Left forelimb (tissue), 1 donor: ENCODE results near the gene CLDN3.
"Not testable (repeated sequence)": the region's sequence is repeated elsewhere in the genome, so short reads cannot be mapped to it uniquely, and the experiment has no call there.

ENCODE experiments used
- DNase-seq: peaks from one replicate; pipeline ENCODE4 v3.0.0-alpha.2; 2018; ENCODE audit warnings: low spot score

CLDN3 gene

DNA sequence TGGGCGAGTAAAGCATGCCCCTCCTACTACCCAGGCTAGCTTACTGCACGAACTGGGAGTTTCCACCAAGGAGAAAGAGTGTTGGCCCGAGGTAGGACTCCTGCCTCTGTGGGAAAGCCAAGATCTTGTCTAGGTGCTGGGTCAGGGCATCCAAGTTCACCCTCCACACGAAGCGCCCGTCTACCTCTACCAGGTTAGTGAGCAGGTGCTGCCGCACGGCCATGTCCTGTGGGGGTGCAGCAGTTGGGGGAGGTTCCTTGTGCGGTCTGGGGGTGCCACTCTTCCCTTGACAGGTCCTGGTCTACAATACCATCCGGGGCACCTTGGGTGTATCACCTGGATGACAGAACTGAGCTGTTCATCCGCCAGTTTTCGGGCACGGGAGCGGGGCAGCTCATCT, 33.2 kb downstream of the CLDN3 start:
- DNase-seq = no peak

DNA sequence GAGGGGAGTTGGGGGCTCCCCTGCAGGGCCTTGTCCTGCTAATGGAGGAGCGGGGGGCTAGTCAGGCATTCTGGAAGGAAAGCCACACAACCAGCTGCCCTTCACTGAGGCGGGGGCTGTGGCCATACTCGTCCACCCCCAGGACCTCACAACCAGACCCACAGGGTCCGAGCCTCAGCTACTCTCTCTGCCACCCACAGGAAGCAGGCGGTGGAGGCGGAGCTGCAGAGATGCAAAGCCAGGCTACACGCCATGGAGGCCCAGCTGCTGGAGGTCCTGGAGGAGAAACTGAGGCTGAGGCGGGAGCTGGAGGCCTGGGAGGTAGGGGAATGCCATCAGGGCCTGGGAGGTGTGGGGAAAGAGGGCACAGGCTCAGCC, 34.6 kb downstream of the CLDN3 start:
- DNase-seq = no peak

DNA sequence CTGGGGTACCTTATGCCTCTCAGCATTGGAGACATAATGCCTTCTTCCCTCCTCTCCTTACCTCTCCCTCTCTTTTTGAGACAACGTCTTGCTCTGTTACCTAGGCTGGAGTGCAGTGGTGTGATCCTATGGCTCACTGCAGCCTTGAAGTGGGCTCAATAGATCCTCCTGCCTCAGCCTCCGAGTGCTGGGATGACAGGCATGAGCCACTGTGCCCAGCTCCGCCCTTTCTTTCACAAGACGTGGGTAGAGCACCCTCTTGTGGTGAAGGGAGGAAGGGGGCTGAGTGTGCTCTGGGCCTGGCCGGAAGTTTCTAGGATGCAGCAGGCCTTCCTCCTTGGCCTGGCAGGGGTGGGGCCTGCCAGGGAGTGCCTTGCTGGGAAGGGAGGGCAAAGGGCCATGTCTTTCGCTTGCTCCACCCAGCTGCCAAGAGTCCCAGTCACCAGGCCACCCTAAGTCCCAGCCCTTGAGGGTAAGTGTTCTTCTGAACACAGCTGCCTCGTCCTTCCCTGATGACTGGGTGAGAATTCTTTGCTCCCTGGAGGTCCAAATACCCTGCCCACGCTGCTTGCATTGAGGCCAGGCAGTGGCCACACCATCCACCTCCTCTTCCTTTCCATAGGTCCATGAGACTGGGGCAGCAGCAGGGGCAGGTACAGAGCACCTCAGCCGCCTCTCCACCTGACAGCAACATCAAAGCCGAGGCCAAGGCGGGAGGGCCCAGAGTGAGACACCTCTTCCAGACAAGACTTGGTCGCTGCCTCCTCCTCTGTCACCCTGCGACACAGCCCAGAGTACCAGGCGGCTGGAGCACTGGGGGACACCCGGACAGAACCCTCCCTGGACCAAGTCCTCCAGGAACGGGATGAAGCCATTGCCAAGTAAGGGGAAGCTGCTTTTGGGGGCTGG, 35.2 kb downstream of the CLDN3 start:
- no peak for DNase-seq

DNA sequence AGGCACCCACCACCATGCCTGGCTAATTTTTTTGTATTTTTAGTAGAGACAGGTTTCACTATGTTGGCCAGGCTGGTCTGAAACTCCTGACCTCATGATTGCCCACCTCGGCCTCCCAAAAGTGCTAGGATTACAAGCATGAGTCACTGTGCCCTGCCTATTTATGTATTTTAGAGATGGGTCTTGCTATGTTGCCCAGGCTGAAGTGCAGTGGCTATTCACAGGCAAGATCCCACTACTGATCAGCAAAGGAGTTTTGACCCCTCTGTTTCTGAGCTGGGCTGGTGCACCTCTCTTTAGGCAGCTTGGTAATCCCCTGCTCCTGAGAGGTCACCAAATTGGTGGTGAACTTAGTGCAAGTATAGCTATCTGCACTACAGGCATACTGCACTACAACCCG, 37.7 kb downstream of the CLDN3 start:
- no peak for DNase-seq

DNA sequence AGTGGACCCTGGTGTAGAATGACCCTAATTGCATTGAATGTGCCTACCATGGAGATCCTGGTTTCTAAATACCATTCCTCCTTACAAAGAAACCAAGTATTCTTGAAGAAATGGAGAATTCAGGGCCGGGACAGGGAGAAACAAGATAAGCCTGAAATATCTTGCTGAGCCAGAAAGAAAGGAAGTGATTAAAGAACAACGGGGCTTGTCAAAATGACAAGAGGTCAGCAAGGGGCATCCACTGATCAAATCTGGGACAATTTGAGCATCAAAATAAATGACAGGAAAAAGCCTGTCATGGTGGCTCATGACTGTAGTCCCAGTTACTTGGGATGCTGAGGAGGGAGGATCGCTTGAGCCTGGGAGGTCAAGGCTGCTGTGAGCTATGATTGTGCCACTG, 39.6 kb downstream of the CLDN3 start:
- no peak for DNase-seq

DNA sequence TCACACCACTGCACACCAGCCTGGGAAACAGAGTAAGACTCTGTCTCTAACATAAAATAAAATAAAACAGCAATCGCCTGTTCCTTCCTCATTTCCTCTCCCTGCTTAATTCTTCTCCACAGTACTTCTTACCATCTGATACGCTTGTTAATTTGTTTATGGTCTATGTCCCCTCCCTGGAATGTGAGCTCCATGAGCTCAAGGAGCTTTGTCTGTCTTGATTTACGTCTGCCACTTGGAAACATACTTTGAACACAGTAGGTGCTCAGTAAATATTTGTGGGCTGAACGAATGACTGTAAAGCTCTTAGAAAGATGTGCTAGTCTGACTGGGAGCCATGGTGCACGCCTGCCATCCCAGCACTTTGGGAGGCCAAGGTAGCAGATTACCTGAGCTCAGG, 41.5 kb downstream of the CLDN3 start:
- no peak for DNase-seq

DNA sequence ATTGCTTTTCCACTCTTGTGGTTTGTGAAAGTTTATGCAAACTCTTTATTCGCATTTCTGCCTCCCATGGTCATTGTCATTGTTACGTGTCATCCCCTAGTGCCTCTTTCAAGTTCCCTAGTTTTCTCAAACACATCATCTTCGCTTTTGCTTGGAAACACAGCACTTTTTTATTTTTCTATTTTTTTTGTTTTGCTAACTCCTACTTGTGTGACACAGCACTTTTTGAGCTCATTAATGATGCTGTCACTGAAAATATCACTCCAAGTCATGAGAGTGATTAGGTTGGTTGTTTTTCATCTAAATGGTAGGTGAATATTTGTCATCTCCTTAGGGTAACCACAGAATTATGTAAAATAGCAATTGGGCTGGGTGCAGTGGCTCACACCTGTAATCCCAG, 42.1 kb downstream of the CLDN3 start:
- DNase-seq = no peak

DNA sequence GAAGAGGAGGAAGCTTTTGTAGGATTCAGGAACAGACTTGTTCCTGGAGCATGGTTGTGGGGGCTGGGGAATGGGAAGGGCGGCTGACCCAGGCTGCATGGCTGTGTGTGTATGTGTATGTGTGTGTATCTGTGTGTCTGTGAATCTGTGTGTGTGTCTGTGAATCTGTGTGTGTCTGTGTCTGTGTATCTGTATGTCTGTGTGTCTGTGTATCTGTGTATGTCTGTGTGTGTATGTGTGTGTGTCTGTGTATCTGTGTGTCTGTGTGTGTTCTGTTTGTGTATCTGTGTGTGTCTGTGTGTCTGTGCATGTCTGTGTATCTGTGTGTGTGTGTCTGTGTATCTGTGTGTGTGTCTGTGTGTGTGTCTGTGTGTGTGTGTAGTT, 44.0 kb downstream of the CLDN3 start:
- DNase-seq = no peak

DNA sequence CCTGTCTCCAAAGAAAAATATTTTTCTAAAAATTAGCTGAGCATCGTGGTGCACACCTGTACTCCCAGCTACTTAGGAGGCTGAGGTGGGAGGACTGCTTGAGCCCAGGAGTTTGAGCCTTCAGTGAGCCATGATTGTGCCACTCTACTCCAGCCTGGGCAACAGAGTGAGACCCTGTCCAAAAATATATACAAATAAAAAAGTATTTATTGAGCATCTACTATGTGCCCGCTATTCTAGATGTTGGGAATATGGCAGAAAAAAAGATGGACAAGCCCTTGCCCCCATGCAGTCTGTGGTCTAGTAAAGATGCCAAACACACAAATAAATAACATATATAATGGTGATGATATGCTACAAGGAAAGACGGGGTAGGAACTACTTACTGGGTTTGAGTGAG, 46.3 kb downstream of the CLDN3 start:
- no peak for DNase-seq

DNA sequence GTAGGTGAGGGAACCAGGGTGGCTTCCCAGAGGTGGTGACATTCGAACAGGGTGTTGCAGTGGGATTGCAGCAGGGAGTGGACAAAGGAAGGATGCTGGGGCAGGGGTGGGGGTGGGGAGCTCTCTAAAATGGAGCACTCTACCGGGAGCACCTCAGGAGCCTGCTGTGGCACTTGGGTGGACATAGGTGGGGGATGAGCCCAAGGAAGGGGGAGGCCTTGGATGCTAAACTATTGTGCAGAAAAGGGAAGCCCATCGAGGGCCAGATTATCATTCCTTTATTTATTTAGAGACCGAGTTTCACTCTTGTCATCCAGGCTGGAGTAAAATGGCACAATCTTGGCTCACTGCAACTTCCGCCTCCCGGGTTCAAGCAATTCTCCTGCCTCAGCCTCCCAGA, 47.3 kb downstream of the CLDN3 start:
- no peak for DNase-seq

DNA sequence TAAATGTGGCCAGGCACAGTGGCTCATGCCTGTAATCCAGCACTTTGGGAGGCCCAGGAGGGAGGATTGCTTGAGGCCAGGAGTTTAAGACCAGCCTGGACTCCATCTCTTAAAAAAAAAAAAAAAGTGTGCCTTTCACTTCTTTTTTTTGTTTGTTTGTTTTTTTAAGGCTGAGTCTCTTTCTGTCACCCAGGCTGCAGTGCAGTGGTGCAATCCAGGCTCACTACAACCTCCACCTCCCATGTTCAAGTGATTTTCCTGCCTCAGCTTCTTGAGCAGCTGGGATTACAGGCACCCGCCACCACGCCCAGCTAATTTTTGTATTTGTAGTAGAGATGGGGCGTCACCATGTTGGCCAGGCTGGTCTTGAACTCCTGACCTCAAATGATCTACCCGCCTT, 47.9 kb downstream of the CLDN3 start:
- not testable (repeated sequence) for DNase-seq

DNA sequence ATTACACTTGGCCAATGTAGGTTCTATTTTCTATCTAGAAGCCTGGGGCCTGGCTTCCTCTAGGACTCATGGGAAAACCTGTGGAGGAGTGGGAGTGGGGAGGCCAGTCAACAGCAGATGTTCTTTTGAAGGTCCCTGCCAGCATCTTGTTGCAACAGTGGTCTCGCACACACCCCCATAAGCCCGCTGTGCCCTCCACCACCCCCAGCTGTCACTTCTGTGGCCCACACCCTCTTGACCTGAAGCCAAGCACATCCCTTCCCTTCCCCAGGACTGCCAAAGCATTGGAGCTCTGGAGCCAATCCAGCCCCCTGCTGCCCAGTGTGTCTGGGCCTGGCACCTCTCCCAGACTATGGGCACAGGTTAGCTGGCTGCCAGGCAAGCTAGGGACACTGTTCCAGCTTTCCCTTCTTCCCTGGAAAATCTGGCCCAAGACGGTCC, 48.7 kb downstream of the CLDN3 start:
- DNase-seq = no peak

DNA sequence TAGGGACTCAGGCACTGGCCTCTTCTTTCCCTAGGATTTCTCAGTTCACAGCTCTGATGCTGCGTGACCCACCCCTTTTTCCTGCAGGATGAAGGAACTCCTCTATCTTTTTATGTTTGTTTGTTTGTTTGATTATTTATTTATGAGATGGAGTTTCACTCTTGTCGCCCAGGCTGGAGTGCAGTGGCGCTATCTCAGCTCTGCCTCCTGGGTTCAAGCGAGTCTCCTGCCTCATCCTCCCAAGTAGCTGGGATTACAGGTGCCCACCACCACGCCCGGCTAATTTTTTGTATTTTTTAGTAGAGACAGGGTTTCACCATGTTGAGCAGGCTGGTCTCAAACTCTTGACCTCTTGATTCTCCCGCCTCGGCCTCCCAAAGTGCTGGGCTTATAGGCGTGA, 49.6 kb downstream of the CLDN3 start:
- not testable (repeated sequence) for DNase-seq

DNA sequence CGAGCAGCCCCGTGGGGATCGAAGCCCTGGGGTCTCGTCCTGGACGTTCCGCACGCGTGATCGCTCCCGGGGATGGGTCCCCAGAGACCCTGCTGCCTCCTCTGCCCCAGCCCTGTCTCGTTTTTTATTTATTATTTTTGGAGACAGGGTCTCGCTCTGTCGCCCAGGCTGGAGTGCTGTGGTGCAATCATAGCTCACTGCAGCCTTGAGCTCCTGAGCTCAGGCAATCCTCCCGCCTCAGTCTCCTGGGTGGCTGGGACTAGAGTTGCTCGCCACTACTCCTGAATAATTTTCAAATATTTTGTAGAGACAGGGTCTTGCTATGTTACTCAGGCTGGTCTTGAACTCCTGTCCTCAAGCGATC, 50.3 kb downstream of the CLDN3 start:
- no peak for DNase-seq
